Measurements from ENCODE around the gene CARMIL1. TPM values are rescaled to one million over a fixed set of nuclear protein-coding genes. Genes with fewer than 3 reads are reported as not detected.

The CARMIL1 gene
- polyA plus RNA-seq, 1 of the 3 experiments (the other 2 are of a cell fraction) = 1.7 TPM

DNA sequence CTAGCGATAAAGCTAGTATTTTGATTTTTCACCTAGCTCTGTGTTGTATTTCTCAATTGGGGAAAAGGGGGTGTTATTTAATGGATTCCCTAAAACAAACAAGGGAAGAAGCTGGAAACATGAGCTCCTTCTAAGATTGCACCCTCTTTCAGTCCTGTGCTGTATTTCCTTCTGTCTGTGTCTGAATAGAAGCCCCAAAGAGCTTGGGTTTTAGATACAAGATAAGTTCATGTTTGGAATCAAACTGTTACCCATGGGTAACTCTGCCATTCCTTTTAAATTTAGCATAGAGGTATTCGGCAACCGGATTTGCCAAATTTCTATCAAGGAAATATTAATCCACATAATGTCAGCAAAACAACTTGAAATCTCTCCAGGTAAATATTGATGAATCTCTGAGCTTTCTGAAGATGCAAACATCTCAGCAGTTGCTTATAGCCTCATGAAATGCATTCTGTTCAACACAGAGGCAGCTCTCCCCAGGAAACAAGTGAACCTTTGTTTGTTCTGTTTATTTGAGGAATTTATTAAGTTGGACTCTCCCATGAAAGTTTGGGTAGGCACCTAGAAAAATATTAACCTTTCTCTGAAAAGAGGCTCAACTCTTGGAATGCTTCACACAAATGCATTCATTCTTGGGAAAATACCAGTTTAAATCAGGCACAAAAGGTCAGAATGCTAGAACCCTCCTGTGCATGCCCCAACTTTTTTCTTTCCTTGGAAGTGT lies 362.9 kb downstream of the CARMIL1 start:
- H3K4me3 ChIP-seq (ENCODE audit: low read depth in 2 of 2, low read length in 1 of 2) = no peak overlapping the region
- H3K27ac ChIP-seq (ENCODE audit: low read depth in 2 of 2, low read length in 1 of 2) = no peak overlapping the region
- H4K20me1 ChIP-seq (ENCODE audit: insufficient read depth) = no peaks in the 10 kb centered on the region
- no peak overlapping the region for H3K9ac ChIP-seq
- no peaks in the 10 kb centered on the region; the same call in 1 of the 2 replicates for H3K27me3 ChIP-seq (ENCODE audit: insufficient read depth)
- H3F3A ChIP-seq (replicated peaks; ENCODE audit: insufficient read depth) = no peaks in the 10 kb centered on the region
- no peak overlapping the region for H3K4me2 ChIP-seq
- no peaks in the 10 kb centered on the region for H3K79me2 ChIP-seq (ENCODE audit: insufficient read depth)
- no peaks in the 10 kb centered on the region for H3K36me3 ChIP-seq (replicated peaks in 1 of 2; ENCODE audit: control insufficient read depth in 1 of 2, insufficient read depth in 2 of 2, low read length in 1 of 2)
- H3K4me1 ChIP-seq (ENCODE audit: control insufficient read depth in 1 of 2, insufficient read depth in 2 of 2, low read depth in 1 of 2, low read length in 1 of 2) = peaks cover 0 to 14% of the 10 kb centered on the region in 2 experiments; a peak in 2 of 4 replicates
- no peaks in the 10 kb centered on the region for H3K9me2 ChIP-seq
- TF ChIP-seq, protein P1, sequence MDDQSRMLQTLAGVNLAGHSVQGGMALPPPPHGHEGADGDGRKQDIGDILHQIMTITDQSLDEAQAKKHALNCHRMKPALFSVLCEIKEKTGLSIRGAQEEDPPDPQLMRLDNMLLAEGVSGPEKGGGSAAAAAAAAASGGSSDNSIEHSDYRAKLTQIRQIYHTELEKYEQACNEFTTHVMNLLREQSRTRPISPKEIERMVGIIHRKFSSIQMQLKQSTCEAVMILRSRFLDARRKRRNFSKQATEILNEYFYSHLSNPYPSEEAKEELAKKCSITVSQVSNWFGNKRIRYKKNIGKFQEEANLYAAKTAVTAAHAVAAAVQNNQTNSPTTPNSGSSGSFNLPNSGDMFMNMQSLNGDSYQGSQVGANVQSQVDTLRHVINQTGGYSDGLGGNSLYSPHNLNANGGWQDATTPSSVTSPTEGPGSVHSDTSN (IDR thresholded peaks at IDR 0.05) = no peak
- no peak for TF ChIP-seq EZH2phosphoT487 (IDR thresholded peaks at IDR 0.05; ENCODE audit: borderline replicate concordance, low read depth)
- no peak for TF ChIP-seq EP300 (IDR thresholded peaks at IDR 0.05; ENCODE audit: borderline replicate concordance in 1 of 2, low read depth in 1 of 2, low read length in 1 of 2)
- TF ChIP-seq RAD21 (IDR thresholded peaks at IDR 0.05; ENCODE audit: low read length) = no peak
- TF ChIP-seq, protein P2, sequence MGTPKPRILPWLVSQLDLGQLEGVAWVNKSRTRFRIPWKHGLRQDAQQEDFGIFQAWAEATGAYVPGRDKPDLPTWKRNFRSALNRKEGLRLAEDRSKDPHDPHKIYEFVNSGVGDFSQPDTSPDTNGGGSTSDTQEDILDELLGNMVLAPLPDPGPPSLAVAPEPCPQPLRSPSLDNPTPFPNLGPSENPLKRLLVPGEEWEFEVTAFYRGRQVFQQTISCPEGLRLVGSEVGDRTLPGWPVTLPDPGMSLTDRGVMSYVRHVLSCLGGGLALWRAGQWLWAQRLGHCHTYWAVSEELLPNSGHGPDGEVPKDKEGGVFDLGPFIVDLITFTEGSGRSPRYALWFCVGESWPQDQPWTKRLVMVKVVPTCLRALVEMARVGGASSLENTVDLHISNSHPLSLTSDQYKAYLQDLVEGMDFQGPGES (IDR thresholded peaks at IDR 0.05; ENCODE audit: low read depth, low read length) = no peak
- TF ChIP-seq MXI1 (IDR thresholded peaks at IDR 0.05; ENCODE audit: low read depth, low read length) = no peak
- TF ChIP-seq FOXJ3 (CRISPR knock-in tag; IDR thresholded peaks at IDR 0.05) = no peak
- TF ChIP-seq, protein P3, sequence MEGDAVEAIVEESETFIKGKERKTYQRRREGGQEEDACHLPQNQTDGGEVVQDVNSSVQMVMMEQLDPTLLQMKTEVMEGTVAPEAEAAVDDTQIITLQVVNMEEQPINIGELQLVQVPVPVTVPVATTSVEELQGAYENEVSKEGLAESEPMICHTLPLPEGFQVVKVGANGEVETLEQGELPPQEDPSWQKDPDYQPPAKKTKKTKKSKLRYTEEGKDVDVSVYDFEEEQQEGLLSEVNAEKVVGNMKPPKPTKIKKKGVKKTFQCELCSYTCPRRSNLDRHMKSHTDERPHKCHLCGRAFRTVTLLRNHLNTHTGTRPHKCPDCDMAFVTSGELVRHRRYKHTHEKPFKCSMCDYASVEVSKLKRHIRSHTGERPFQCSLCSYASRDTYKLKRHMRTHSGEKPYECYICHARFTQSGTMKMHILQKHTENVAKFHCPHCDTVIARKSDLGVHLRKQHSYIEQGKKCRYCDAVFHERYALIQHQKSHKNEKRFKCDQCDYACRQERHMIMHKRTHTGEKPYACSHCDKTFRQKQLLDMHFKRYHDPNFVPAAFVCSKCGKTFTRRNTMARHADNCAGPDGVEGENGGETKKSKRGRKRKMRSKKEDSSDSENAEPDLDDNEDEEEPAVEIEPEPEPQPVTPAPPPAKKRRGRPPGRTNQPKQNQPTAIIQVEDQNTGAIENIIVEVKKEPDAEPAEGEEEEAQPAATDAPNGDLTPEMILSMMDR (IDR thresholded peaks at IDR 0.05) = no peak
- TF ChIP-seq, protein P4, sequence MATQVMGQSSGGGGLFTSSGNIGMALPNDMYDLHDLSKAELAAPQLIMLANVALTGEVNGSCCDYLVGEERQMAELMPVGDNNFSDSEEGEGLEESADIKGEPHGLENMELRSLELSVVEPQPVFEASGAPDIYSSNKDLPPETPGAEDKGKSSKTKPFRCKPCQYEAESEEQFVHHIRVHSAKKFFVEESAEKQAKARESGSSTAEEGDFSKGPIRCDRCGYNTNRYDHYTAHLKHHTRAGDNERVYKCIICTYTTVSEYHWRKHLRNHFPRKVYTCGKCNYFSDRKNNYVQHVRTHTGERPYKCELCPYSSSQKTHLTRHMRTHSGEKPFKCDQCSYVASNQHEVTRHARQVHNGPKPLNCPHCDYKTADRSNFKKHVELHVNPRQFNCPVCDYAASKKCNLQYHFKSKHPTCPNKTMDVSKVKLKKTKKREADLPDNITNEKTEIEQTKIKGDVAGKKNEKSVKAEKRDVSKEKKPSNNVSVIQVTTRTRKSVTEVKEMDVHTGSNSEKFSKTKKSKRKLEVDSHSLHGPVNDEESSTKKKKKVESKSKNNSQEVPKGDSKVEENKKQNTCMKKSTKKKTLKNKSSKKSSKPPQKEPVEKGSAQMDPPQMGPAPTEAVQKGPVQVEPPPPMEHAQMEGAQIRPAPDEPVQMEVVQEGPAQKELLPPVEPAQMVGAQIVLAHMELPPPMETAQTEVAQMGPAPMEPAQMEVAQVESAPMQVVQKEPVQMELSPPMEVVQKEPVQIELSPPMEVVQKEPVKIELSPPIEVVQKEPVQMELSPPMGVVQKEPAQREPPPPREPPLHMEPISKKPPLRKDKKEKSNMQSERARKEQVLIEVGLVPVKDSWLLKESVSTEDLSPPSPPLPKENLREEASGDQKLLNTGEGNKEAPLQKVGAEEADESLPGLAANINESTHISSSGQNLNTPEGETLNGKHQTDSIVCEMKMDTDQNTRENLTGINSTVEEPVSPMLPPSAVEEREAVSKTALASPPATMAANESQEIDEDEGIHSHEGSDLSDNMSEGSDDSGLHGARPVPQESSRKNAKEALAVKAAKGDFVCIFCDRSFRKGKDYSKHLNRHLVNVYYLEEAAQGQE (IDR thresholded peaks at IDR 0.05; ENCODE audit: low read depth, low read length) = no peak
- TF ChIP-seq SIN3A (IDR thresholded peaks at IDR 0.05; ENCODE audit: borderline replicate concordance, low read depth, low read length) = no peak
- no peak for TF ChIP-seq ELF1 (IDR thresholded peaks at IDR 0.05)
- TF ChIP-seq NFIC (IDR thresholded peaks at IDR 0.05; ENCODE audit: borderline replicate concordance) = no peak
- TF ChIP-seq TEAD4 (IDR thresholded peaks at IDR 0.05; ENCODE audit: borderline replicate concordance, insufficient read depth) = no peak
- no peak for TF ChIP-seq FOXM1 (IDR thresholded peaks at IDR 0.05; ENCODE audit: low read depth)
- no peak for TF ChIP-seq SMC3 (IDR thresholded peaks at IDR 0.05; ENCODE audit: low read depth, low read length)
- no peak for TF ChIP-seq GABPA (IDR thresholded peaks at IDR 0.05; ENCODE audit: low read depth)
- no peak for TF ChIP-seq CHD2 (IDR thresholded peaks at IDR 0.05; ENCODE audit: low read length, partially characterized antibody)
- no peaks in the 10 kb centered on the region for H3K9me3 ChIP-seq
- no peak overlapping the region for H2AFZ ChIP-seq (ENCODE audit: low read depth)
- WGBS (ENCODE audit: low lambda C conversion rate) = 68% methylated on average over 3 of the region's 3 CpGs
- POLR2A ChIA-PET = no interaction called here
- no peak for DNase-seq
- CTCF ChIA-PET = interaction anchor here (0.5 to 1.5 kb wide), 4 partner anchors 14 to 571 kb away, joined by 3 read pairs; no protein-coding TSS in a partner anchor
